Endothelial cell of umbilical vein (primary cell): ENCODE data around the gene ZNF317. TPM values are rescaled to one million over a fixed set of nuclear protein-coding genes. Genes with fewer than 3 reads are reported as not detected.

Experiments used
- BruUV-seq: library from RNA; stranded (reverse); fragments of 400-500 nt; replicated peaks from 2 replicates; lab custom pipeline; 2021; lab: Mats Ljungman, UMichigan
- CTCF ChIA-PET: fragments of 300-600, 350-600 bp; sonication (Branson Sonifier 250); formaldehyde crosslinking; loops from one replicate; lab custom pipeline; 2021; ENCODE audit warnings: antibody characterized with exemption, inconsistent platforms; lab: Charles Lee
- POLR2A ChIA-PET: fragments of 300-600, 350-600 bp; sonication (Branson Sonifier 250); formaldehyde crosslinking; loops from one replicate; lab custom pipeline; 2021; ENCODE audit warnings: antibody characterized with exemption, inconsistent platforms; lab: Charles Lee
- DNase-seq: peaks from one replicate; pipeline ENCODE4 v3.0.0-alpha.2; 2011; ENCODE audit warnings: low read depth, low spot score
- FAIRE-seq: peaks from 2 replicates; lab custom pipeline; 2011; peaks lifted over from hg19 to GRCh38; lab: Jason Lieb, UNC
- H2AFZ ChIP-seq: 2 replicates; pipeline ENCODE4 v1.6.0; 2012; ENCODE audit warnings: low read depth, low read length, control low read depth, inconsistent platforms
- H3K27ac ChIP-seq: 2 replicates; pipeline ENCODE4 v1.5.1; 2011; ENCODE audit warnings: low read depth, mild to moderate bottlenecking, control low read depth, low read length, moderate library complexity; ENCODE audit not compliant: insufficient read depth
- H3K27me3 ChIP-seq, 2 experiments: 2 replicates each; pipeline versions ENCODE4 v1.6.0 to v1.6.1; 2011; ENCODE audit warnings: low read length in 2 of 2, mixed read lengths in 1 of 2; ENCODE audit not compliant: control insufficient read depth in 2 of 2, insufficient read depth in 2 of 2
- H3K36me3 ChIP-seq, 2 experiments: 2 replicates in 1 of 2; 3 replicates in 1 of 2; pipeline ENCODE4 v1.5.1; 2011; ENCODE audit warnings: low read length in 2 of 2, mild to moderate bottlenecking in 1 of 2, moderate library complexity in 1 of 2; ENCODE audit not compliant: control insufficient read depth in 2 of 2, insufficient read depth in 2 of 2; ENCODE audit errors: extremely low read depth in 1 of 2
- H3K4me1 ChIP-seq: 3 replicates; pipeline ENCODE4 v1.5.1; 2011; ENCODE audit warnings: mild to moderate bottlenecking, low read length; ENCODE audit not compliant: control insufficient read depth, insufficient read depth; ENCODE audit errors: extremely low read depth
- H3K4me2 ChIP-seq: 2 replicates; pipeline ENCODE4 v1.6.1; 2011; ENCODE audit warnings: low read length, control low read depth, mixed read lengths; ENCODE audit not compliant: insufficient read depth
- H3K4me3 ChIP-seq, 3 experiments: fragments of 200-600 bp in 1 of 3; sonication (generic), shearing (Covaris generic) in 1 of 3; replicated peaks in 1 of 3; 2 replicates each; pipeline ENCODE4 v1.5.1; 2011 to 2016; ENCODE audit warnings: control low read depth in 3 of 3, low read length in 3 of 3, mild to moderate bottlenecking in 2 of 3, inconsistent platforms in 1 of 3, low read depth in 1 of 3, moderate library complexity in 1 of 3; ENCODE audit not compliant: insufficient read depth in 1 of 3
- H3K79me2 ChIP-seq: 2 replicates; pipeline ENCODE4 v1.6.0; 2012; ENCODE audit warnings: low read length, inconsistent platforms; ENCODE audit not compliant: control insufficient read depth, insufficient read depth
- H3K9ac ChIP-seq: replicated peaks from 2 replicates; pipeline ENCODE3; 2011; ENCODE audit warnings: low read length, control low read depth; ENCODE audit not compliant: insufficient read depth; ENCODE audit errors: extremely low read depth
- H3K9me1 ChIP-seq: replicated peaks from 3 replicates; pipeline ENCODE4 v1.6.0; 2011; ENCODE audit warnings: mild to moderate bottlenecking, low read length; ENCODE audit not compliant: control insufficient read depth, insufficient read depth; ENCODE audit errors: extremely low read depth
- H3K9me3 ChIP-seq: replicated peaks from 2 replicates; pipeline ENCODE4 v1.5.1; 2012; ENCODE audit warnings: low read length, inconsistent platforms; ENCODE audit not compliant: control insufficient read depth, insufficient read depth
- H4K20me1 ChIP-seq: replicated peaks from 2 replicates; pipeline ENCODE3; 2011; ENCODE audit warnings: mild to moderate bottlenecking, low read length; ENCODE audit not compliant: control insufficient read depth, insufficient read depth; ENCODE audit errors: extremely low read depth
- EZH2 ChIP-seq: IDR thresholded peaks from 2 replicates; pipeline ENCODE4 v1.6.1; 2012; ENCODE audit warnings: borderline replicate concordance, low read depth, mild to moderate bottlenecking, moderate library complexity, low read length, inconsistent platforms; ENCODE audit not compliant: severe bottlenecking
- FOS ChIP-seq: IDR thresholded peaks from 2 replicates; pipeline ENCODE4 v1.6.1; 2011; ENCODE audit warnings: mild to moderate bottlenecking, low read length, moderate library complexity, borderline replicate concordance; ENCODE audit not compliant: insufficient read depth
- GATA2 ChIP-seq: IDR thresholded peaks from 2 replicates; pipeline ENCODE4 v1.7.0; 2011; ENCODE audit warnings: low read depth, mild to moderate bottlenecking, moderate library complexity, mixed read lengths, low read length; ENCODE audit not compliant: insufficient read length, insufficient read depth
- JUN ChIP-seq: IDR thresholded peaks from 2 replicates; pipeline ENCODE4 v1.6.1; 2011; ENCODE audit warnings: borderline replicate concordance, low read depth; ENCODE audit not compliant: insufficient read length, insufficient read depth
- MYC ChIP-seq: IDR thresholded peaks from one replicate; pipeline ENCODE4 v1.6.1; 2011; ENCODE audit warnings: mild to moderate bottlenecking, low read depth, low read length
- POLR2A ChIP-seq: IDR thresholded peaks from 2 replicates; pipeline ENCODE4 v1.6.1; 2012; ENCODE audit warnings: low read depth, mild to moderate bottlenecking, control low read depth, low read length
- POLR2AphosphoS5 ChIP-seq: IDR thresholded peaks from 2 replicates; pipeline ENCODE4 v1.6.1; 2012; ENCODE audit warnings: low read depth, mild to moderate bottlenecking, control low read depth, low read length, moderate library complexity; ENCODE audit not compliant: insufficient read depth
- dilution Hi-C: fragments of 300-500 bp; cut with MboI; formaldehyde crosslinking; loops from one replicate; pipeline ENCODE4 v1.15.0; 2019; ENCODE audit warnings: low sequenced_read_pairs; ENCODE audit not compliant: extremely low pct_ligation_motif_present
- intact Hi-C: fragments of 100-400 bp; cut with micrococcal nuclease; formaldehyde crosslinking; loops from one replicate; pipeline ENCODE4 v1.10.0; 2022
- polyA plus RNA-seq, 4 experiments: library from polyadenylated mRNA; depleted of rRNA in 3 of 4; stranded (reverse) in 3 of 4; unstranded in 1 of 4; fragments of >200 nt; gene quantifications; 2 replicates each; pipeline versions ENCODE4 v1.2.1 to v1.2.3, GENCODE V29; 2011 to 2012; ENCODE audit warnings: missing spikeins in 1 of 4
- total RNA-seq: library from RNA; stranded (reverse); gene quantifications from 2 replicates; pipeline ENCODE4 v1.2.3, GENCODE V29; 2021
- TF ChIP-seq, protein P1 (sequence below): IDR thresholded peaks from 2 replicates; pipeline ENCODE4 v1.6.1; 2011; ENCODE audit not compliant: insufficient read depth, insufficient read length
- TF ChIP-seq, protein P2 (sequence below), 2 donors: IDR thresholded peaks; 1 replicate in 1 of 2; 2 replicates in 1 of 2; pipeline ENCODE4 v1.5.1; 2011; ENCODE audit warnings: low read length in 2 of 2, mild to moderate bottlenecking in 2 of 2, moderate library complexity in 2 of 2, control low read depth in 1 of 2, inconsistent platforms in 1 of 2, low read depth in 1 of 2; ENCODE audit not compliant: insufficient read depth in 1 of 2; ENCODE audit errors: extremely low read depth in 1 of 2

ZNF317 gene
- total and polyA plus RNA-seq, 2 donors (not counting 3 experiments of a cell fraction or from before 2014, with no cell fraction given) = 14.2 to 29.5 TPM

DNA sequence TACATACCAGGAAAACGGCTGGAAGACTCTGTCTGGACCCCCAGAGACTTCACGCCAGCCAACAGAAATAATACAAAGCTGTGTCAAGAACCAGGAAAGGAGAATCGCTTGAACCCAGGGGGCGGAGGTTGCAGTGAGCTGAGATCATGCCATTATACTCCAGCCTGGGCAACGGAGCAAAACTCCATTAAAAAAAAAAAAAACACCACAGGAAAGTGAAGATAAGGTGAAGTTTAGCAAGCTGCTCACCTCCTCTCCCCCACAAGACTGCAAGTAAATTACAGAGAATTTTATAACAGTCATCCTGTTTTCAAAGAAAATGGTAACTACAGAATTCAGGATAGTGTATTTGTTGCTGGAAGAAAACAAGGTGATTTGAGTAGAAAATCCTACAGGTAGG, 23.6 kb upstream of the ZNF317 start:
- H3K4me1 ChIP-seq = no peaks in the 10 kb centered on the region
- H3K36me3 ChIP-seq = no peaks in the 10 kb centered on the region
- no peaks in the 10 kb centered on the region for H3K9me3 ChIP-seq
- no peak overlapping the region for H3K4me3 ChIP-seq
- no peak overlapping the region for H3K27ac ChIP-seq
- dilution Hi-C loops = no loop called here
- H4K20me1 ChIP-seq = no peaks in the 10 kb centered on the region
- FAIRE-seq = no peak
- no TSS peak for BruUV-seq
- DNase-seq = no peak
- no peaks in the 10 kb centered on the region for H3K9me1 ChIP-seq
- H2AFZ ChIP-seq = no peak overlapping the region
- TF ChIP-seq MYC (no peak), POLR2A (no peak), POLR2AphosphoS5 (no peak), FOS (no peak), GATA2 (no peak), JUN (no peak), EZH2 (no peak)
- TF ChIP-seq, protein P1, sequence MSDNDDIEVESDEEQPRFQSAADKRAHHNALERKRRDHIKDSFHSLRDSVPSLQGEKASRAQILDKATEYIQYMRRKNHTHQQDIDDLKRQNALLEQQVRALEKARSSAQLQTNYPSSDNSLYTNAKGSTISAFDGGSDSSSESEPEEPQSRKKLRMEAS = no peak
- TF ChIP-seq, protein P2, sequence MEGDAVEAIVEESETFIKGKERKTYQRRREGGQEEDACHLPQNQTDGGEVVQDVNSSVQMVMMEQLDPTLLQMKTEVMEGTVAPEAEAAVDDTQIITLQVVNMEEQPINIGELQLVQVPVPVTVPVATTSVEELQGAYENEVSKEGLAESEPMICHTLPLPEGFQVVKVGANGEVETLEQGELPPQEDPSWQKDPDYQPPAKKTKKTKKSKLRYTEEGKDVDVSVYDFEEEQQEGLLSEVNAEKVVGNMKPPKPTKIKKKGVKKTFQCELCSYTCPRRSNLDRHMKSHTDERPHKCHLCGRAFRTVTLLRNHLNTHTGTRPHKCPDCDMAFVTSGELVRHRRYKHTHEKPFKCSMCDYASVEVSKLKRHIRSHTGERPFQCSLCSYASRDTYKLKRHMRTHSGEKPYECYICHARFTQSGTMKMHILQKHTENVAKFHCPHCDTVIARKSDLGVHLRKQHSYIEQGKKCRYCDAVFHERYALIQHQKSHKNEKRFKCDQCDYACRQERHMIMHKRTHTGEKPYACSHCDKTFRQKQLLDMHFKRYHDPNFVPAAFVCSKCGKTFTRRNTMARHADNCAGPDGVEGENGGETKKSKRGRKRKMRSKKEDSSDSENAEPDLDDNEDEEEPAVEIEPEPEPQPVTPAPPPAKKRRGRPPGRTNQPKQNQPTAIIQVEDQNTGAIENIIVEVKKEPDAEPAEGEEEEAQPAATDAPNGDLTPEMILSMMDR (IDR thresholded peaks at IDR 0.05; ENCODE audit: extremely low read depth in 1 of 2, insufficient read depth in 1 of 2, low read depth in 1 of 2, low read length in 2 of 2) = no peak
- H3K79me2 ChIP-seq = no peaks in the 10 kb centered on the region
- intact Hi-C loops = no loop called here
- no peaks in the 10 kb centered on the region for H3K27me3 ChIP-seq
- ChIA-PET CTCF (interaction anchor here (0.6 kb wide), 1 partner anchor 16 kb away, joined by 3 read pairs; no protein-coding TSS in a partner anchor), POLR2A (no interaction called here)
- no peak overlapping the region for H3K9ac ChIP-seq
- H3K4me2 ChIP-seq = no peak overlapping the region
